GDM1 (cell line): Measurements from ENCODE around the gene HSF4.

Experiments
- DNase-seq: peaks from one replicate; lab custom pipeline; 2025; lab: John Stamatoyannopoulos, UW

Gene HSF4

DNA sequence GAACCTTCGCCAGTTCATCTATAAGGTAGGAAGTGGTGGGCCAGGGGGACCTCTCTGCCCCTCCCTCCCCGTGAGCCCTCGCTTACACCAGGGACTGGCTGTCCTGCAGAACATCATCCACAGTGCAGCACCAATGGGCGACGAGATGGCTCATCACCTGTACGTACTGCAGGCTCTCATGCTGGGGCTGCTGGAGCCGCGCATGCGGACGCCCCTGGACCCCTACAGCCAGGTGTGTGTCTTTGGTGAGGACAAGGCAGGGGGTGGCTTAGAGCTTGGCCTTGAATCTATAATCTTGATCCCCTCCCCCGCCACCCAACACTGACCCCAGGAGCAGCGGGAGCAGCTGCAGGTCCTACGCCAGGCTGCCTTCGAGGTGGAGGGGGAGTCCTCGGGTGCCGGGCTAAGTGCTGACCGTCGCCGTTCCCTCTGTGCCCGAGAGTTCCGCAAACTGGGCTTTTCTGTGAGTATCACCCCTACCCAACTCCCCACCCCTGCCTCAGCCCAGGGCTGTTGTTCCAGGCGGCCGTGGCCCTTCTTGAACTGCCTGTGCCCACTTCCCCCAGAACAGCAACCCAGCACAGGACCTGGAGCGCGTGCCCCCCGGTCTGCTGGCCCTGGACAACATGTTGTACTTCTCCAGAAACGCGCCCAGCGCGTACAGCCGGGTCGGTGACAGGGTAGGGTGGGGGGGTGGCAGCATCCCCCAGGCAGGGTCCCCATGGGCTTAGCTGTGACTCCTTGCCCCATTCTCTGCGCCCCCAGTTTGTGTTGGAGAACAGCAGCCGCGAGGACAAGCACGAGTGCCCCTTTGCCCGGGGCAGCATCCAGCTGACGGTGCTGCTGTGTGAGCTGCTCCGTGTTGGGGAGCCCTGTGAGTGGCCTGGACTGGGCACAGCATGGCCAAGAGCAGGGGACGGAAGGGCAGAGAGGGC lies 37.1 kb downstream of the HSF4 start:
- DNase-seq: no peak

DNA sequence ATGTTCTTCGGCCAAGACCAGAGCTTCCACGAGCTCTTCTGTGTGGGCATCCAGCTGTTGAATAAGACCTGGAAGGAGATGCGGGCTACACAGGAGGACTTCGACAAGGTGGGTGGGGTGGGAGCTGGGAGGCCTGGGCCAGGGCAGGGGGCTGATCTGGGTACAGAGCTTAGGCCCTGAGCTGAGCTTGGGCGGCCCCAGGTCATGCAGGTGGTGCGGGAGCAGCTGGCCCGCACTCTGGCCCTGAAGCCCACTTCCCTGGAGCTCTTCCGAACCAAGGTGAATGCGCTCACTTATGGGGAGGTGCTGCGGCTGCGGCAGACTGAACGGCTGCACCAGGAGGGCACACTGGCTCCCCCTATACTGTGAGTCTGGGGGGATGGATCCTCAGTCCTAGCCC lies 37.9 kb downstream of the HSF4 start:
- DNase-seq: no peak

DNA sequence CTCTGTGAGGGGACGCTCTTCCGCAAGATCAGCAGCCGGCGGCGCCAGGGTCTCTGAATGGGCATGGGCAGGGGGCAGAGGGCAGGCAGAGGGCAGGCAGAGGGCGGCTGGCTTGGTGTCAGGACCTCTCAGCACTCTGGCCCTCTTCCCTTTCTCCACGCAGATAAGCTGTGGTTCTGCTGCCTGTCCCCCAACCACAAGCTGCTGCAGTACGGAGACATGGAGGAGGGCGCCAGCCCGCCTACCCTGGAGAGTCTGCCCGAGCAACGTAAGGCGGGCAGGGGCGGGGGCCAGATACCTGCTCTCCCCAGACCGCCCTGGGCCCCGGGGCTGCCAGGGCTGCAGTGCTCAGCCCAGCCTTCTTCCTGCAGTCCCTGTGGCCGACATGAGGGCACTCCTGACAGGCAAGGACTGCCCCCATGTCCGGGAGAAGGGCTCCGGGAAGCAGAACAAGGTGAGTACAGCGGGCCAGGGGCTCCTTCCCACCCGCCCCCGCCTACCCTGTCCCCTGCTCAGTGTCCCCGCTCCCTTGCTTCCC lies 38.5 kb downstream of the HSF4 start:
- no peak for DNase-seq

DNA sequence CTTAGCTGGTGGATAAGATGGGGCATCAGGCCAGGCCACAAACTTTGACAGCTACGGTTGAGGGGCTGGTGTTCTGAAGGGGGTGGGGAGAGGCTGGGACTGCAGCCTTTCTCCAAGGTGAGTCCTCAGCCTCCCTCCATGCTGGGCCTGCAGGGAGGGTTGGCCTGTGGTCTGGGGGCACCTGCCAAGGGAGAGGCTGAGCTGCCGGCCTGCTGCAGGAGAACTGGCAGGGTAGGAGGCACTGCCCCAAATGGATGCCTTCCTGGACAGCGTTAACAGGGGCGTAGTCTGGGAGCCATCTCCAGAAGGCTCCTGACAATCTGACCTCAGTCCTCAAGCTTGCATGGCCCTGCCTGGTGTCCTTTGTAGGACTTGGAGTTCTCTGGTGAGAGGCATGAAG lies 39.5 kb downstream of the HSF4 start:
- DNase-seq: no peak

DNA sequence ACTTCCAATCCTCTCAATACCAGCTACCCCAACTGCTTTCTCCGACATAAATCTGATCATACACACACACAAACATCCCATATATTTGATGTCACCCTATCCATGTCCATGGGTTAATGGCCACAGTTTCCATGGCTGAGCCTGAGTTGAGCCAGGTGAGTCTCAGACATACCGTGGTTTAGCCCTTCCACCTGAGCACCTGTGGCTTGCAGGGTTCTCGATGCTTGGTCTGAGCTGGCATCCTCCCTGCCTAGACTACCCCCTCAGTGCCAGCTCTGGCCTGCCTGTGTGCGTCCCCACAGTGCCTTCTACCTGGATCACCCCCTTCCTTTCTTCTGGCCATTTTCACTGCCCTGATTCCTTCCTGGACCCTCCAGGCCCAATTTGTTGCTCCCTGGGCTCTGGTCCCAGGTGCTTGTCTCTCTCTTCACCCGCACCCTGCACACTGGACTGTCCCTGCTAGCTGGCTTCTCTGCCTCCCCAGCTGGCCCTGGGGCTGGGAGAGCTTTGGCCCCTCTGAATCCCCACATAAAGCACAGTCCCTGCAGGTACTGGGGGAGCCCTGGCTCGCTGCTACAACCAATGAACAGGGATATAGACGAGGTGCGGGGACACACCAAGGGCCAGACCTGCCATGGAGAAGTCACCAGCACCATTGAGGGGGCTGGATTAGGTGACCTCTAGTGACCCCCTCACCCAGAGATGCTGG lies 41.7 kb downstream of the HSF4 start:
- DNase-seq: no peak

DNA sequence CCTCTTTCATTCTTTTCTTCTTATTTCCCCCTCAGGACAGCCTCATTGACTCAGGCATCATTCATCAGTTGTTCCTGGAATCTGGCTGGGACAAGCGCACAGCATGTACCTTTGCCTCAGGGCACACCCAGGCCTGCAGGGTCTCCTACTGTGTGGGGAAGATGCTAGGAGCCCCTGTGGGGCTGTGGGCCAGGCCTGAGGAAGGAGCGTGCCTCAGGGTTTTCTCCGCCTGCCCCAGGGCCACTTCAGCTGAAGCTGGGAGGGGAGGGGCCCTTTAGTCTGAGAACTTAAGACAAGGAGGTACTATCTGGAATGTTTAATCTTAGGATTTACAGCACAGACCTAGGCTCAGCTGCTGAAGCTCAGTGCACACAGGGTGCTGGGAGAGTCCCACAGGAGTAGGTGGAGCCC lies 42.3 kb downstream of the HSF4 start:
- DNase-seq: no peak

DNA sequence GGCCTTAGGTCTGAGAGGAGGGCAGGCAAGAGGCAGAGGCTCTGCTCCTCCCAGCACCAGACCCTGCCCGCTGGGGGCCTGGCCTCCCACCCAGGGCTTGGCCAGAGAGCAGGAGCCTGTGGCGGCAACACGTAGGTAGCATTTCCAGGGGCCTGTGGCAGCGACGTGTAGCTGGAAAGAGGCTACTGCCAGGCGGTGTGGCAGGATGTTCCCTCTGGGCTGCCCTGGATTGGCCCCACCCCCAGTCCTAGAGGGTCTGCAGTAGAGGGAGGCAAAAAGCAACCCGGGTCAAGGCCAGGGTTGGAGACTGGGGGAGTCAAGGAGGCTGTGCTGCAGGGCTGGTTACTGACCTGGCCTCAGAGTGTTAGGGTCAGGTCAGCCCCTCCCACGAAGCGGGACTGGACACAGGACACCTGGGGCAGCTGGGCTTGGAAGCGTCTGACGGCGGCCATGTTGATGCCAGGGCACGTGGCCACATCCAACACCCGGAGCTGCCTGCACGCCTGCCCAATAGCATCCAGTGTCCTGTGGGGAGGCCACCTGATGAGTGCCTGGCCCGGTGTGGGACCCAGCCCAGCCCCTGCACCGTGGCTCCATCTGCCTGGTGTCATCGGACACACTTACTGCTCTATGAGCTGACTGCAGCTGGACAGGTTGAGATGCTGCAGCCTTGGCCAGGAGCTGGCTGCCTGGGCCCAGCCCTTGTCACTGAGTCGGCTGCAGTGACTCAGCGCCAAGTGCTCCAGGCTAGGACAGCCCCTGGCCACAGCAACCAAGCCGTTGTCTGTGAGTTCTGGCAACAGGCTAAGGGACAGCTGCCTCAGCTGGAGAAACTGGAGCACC lies 42.9 kb downstream of the HSF4 start:
- DNase-seq: no peak

DNA sequence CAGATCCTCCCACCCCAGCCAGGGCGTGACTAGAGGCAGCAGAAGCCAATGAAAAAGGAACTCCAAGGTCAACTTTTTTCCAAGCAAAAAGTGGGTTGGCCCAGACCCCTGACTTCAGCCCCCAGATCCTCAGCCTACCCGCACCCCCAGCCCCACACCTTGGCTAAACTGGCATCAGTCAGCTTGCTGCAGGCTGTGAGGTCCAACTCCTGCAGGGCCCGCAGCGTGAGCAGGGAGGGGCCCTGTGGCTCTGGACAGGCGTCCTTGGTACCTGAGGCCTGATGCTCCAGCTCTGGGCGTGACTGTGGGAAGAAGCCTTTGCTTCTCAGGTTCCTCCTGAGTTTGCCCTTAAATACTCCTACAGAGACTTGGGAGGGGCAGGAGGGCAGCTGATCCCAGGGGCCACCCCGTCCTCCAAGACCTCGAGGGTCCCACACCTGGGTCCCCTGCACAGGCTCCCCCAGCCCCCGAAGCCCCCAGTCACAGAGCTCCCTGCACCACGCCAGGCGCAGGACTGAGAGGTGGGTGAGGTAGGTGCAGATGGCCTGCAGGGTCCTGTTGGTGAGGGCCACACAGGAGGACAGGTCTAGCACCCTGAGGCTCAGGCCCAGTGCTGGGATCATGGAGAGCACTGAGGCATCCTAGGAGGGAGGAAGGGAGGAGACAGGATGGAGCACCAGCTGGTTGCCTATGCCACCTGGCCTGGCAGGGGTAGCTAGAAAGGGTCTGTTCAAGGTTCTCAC lies 43.8 kb downstream of the HSF4 start:
- DNase-seq: no peak

DNA sequence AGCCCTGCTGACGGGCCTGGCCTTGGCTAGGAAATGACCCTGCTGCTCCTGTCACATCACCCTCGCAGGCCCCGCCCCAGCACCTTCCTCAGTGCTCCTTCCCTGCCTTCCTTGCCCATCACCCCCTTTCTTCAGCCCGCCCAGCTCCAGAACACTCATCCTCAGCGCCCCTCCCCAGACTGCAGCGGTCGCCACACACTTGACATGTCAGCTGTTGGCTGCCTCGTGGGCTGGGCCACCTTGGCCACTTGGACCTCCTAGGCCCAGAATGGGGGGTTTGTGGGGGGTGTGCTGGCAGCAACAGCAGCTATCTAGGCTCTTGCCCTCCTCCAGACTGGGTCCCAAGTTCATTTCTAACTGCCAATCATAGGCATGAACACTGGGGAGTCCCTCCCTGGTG lies 45.0 kb downstream of the HSF4 start:
- no peak for DNase-seq

DNA sequence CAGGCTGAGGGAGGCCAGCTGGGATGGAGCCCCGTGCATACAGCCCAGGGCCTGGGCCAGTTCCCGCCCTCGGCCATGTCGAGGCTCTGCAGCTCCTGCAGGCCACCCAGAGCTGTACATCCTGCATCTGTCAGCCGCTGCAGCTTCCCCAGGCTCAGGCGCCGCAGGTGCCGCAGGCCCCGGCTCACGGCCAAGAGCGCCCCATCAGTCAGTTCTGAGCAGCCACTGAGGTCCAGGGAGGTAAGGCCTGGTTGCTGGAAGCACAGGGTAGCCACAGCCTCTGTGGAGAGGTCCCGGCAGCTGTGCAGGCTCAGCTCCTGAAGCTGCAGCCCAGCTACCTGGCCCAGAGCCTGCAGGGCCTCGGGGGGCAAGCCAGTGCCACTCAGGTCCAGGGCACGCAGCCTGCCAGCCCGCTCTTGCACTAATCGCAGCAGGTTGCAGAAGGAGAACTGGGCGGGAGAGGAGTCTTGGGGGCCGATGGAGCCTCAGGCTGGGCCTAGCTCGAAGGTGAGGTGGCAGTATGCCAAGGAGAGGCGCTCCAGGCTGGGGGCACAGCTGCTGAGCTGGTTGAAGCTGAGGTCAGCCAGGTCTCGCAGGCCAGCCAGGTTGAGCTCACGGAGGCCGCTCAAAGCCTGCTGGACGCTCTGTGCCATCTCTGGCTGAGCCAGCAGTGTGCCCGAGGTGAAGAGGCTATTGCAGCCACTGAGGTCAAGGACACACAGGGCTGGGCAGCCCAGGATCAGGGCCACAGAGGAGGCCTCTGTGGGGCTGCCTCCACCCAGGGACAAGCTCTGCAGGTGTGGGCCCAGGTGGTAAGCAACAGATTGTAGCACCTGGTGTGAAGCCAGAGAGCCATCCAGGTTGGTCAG lies 45.8 kb downstream of the HSF4 start:
- DNase-seq: no peak

DNA sequence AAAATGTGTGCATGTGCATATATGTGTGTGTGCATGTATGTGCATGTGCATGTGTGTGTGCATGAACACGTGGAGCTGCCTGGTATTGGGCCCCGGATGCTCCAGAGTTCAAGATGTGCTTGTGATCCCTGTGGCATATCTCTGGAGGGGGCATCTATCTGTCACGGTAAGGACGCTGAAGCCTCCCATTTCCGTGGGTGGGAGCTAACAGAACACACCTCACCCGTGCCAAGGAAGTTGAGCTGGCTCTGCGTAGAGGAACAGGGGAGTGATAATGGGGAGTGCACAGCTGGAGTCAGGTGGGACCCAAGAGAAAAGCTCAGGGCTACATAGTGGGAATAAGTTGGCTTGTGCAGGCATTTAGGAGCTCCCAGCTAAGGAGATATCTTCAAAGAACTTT lies 47.1 kb downstream of the HSF4 start:
- DNase-seq: no peak

DNA sequence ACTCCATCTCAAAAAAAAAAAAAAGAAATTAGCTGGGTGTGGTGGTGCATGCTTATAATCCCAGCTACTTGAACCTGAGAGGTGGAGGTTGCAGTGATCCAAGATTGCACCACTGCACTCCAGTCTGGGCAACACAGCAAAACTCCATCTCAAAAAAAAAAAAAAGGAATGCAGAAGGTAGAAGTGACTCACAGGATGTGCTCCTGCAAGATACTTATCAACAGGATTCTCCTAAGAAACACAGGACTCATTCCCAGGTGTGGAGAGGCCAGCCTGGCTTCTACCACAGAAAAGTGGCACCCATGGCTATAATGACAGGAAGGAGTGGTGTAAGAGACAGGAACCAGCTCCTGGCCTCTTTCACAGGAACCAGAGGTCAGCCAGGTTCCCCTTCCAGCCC lies 48.2 kb downstream of the HSF4 start:
- no peak for DNase-seq

DNA sequence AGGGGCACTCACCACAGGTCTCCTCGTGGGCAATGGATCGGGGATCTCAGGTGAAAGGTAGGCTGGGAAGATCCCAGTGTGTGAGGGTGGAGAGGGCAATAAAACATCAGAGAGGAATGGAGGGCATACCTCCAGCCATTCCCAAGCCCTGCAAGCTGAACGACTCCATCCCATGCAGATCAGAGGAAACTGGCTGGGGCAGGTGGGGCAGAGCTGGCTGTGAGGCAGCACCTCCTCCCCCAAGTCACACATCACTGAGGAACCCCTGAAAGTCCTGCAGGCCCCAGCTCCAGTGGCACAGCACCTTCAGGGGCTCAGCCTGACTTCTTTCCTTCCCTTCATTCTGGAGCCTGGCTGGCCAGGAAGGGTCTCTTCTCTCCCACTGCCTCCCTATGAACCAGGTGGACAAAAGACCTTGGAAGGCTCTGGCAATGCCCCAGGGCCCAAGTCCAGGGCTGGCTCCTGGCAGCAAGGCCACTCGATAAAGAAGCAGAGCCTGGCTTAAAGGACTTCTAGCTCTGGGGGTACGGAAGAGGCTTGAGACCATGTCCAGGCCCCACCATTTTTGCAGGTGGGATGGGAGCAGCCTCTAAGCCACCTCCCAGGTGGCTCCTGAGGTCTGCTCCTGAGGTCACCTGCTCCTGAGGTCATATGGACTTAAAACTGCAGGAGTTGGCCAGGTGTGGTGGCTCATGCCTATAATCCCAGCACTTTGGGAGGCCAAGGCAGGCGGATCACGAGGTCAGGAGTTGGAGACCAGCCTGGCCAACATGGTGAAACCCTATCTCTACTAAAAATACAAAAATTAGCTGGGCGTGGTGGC lies 48.9 kb downstream of the HSF4 start:
- DNase-seq: no peak

DNA sequence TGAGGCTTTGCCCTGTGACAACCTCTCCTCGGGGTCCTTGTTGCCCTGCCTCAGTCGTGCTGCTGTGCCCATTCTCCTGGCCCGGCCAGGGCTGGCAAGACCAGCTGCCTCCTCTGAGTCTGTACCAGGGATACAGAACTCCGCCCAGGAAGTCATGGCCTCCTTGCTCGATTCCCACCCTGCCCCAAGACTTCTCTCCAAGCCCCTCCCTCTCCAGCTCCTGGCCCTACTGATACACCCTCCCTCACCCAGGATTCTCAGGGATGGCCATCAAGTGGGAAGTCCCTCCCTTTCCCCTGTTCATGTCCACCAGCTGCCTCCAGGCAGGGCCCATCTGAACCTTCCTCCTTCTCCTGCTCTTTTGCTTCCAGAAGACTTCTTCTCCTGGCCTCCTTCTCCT lies 51.2 kb downstream of the HSF4 start:
- DNase-seq: no peak

DNA sequence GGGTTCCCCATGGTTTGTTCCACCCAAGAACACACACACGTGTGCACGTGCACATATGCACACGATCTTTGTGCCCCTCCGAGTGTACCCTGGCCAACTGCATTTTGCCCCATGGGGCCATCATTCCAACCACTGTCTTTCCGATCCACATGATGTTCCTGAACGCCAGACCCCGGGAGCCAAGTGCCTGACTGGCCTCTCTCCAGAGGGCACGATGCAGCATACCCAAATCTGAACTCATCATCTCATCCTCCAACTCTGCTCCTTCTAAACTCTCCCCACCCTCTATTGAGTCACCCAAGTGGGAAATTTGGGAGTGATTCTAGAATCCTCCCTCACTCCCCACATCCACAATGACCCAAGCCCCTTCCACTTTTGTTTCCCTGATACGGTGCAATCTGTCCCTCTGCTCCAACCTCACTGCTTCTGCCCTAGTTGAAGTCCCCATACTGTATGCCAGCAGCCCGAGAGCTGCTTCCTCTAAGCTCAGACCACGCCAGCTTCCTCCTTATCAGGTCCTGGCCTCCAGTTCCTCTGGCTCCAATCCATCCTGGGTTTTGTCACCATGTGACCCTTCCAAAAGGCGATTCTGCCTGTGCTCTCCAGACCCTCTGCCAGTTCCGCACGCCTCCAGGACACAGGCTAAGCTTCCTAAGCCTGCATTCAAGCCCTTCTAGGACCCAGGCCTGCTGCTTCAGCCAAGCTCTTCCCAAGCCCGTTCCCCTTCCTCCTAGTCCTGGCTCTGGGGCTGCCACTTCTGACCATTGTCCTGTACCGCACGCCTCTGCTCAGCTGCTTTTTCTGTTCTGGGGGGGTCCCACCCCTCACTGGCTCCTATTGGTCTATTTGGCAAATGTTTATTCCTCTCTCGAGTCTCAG lies 52.3 kb downstream of the HSF4 start:
- peak; percentile 61 for DNase-seq
